HEK293 (cell line): Measurements from ENCODE around the gene YWHAG.

Experiments used
- GLI2 ChIP-seq: fragments of 450-650 bp; formaldehyde crosslinking; IDR thresholded peaks from 2 replicates; pipeline ENCODE4; 2017; ENCODE audit warnings: missing biosample characterization, missing genetic modification characterization, low read depth, borderline replicate concordance
- KLF10 ChIP-seq: fragments of 450-650 bp; IDR thresholded peaks from 2 replicates; pipeline ENCODE4 v1.5.1; 2018; ENCODE audit warnings: missing biosample characterization, mild to moderate bottlenecking, missing genetic modification characterization
- OVOL3 ChIP-seq: fragments of 450-650 bp; formaldehyde crosslinking; IDR thresholded peaks from 2 replicates; pipeline ENCODE4 v1.5.1; 2016; ENCODE audit warnings: missing biosample characterization, missing genetic modification characterization
- PATZ1 ChIP-seq: fragments of 450-650 bp; formaldehyde crosslinking; IDR thresholded peaks from 2 replicates; pipeline ENCODE4 v1.5.1; 2016; ENCODE audit warnings: missing biosample characterization, missing genetic modification characterization
- PRDM2 ChIP-seq: fragments of 450-650 bp; formaldehyde crosslinking; IDR thresholded peaks from 2 replicates; pipeline ENCODE4 v1.5.1; 2016; ENCODE audit warnings: missing biosample characterization, missing genetic modification characterization, borderline replicate concordance
- REST ChIP-seq: fragments of 450-650 bp; formaldehyde crosslinking; IDR thresholded peaks from 2 replicates; pipeline ENCODE4 v1.5.1; 2016; ENCODE audit warnings: missing biosample characterization, missing genetic modification characterization
- SP2 ChIP-seq: fragments of 450-650 bp; formaldehyde crosslinking; IDR thresholded peaks from 2 replicates; pipeline ENCODE4 v1.5.1; 2016; ENCODE audit warnings: missing biosample characterization, missing genetic modification characterization
- ZBTB11 ChIP-seq: fragments of 450-650 bp; formaldehyde crosslinking; conservative IDR thresholded peaks from 2 replicates; pipeline ENCODE4 v1.5.1; 2016; ENCODE audit warnings: low read depth, missing biosample characterization, missing genetic modification characterization
- ZNF114 ChIP-seq: fragments of 450-650 bp; formaldehyde crosslinking; IDR thresholded peaks from 2 replicates; pipeline ENCODE4 v1.5.0; 2017; ENCODE audit warnings: missing biosample characterization, missing genetic modification characterization
- ZNF184 ChIP-seq: fragments of 450-650 bp; IDR thresholded peaks from 2 replicates; pipeline ENCODE4 v1.5.1; 2018; ENCODE audit warnings: missing biosample characterization, mild to moderate bottlenecking, missing genetic modification characterization
- ZNF19 ChIP-seq: fragments of 450-650 bp; formaldehyde crosslinking; IDR thresholded peaks from 2 replicates; pipeline ENCODE4; 2016; ENCODE audit warnings: missing biosample characterization, missing genetic modification characterization, low read depth
- ZNF214 ChIP-seq: fragments of 450-650 bp; formaldehyde crosslinking; IDR thresholded peaks from 2 replicates; pipeline ENCODE4 v1.5.1; 2017; ENCODE audit warnings: missing biosample characterization, mild to moderate bottlenecking, missing genetic modification characterization, borderline replicate concordance
- ZNF280C ChIP-seq: fragments of 450-650 bp; formaldehyde crosslinking; IDR thresholded peaks from 2 replicates; pipeline ENCODE4 v1.5.1; 2016; ENCODE audit warnings: missing biosample characterization, missing genetic modification characterization
- ZNF37A ChIP-seq: fragments of 450-650 bp; IDR thresholded peaks from 2 replicates; pipeline ENCODE4 v1.5.1; 2018; ENCODE audit warnings: missing biosample characterization, missing genetic modification characterization
- ZNF423 ChIP-seq: fragments of 450-650 bp; formaldehyde crosslinking; IDR thresholded peaks from 2 replicates; pipeline ENCODE4 v1.5.1; 2016; ENCODE audit warnings: missing biosample characterization, missing genetic modification characterization
- ZNF433 ChIP-seq: fragments of 450-650 bp; formaldehyde crosslinking; IDR thresholded peaks from 2 replicates; pipeline ENCODE4 v1.5.1; 2016; ENCODE audit warnings: missing biosample characterization, missing genetic modification characterization, low read depth
- ZNF530 ChIP-seq: fragments of 450-650 bp; formaldehyde crosslinking; IDR thresholded peaks from 2 replicates; pipeline ENCODE4 v1.5.1; 2016; ENCODE audit warnings: low read depth, missing biosample characterization, missing genetic modification characterization
- ZNF558 ChIP-seq: fragments of 450-650 bp; formaldehyde crosslinking; IDR thresholded peaks from 2 replicates; pipeline ENCODE4 v1.5.1; 2016; ENCODE audit warnings: missing biosample characterization, missing genetic modification characterization
- ZNF610 ChIP-seq: fragments of 450-650 bp; formaldehyde crosslinking; IDR thresholded peaks from 2 replicates; pipeline ENCODE4 v1.5.1; 2016; ENCODE audit warnings: missing biosample characterization, missing genetic modification characterization, borderline replicate concordance
- ZNF658 ChIP-seq: fragments of 450-650 bp; formaldehyde crosslinking; IDR thresholded peaks from 2 replicates; pipeline ENCODE4; 2016; ENCODE audit warnings: missing biosample characterization, missing genetic modification characterization

The YWHAG gene

GRCh38 chr7:76314042-76314721, 44.6 kb downstream of the YWHAG start (continued):
- TF ChIP-seq PRDM2 (tag by site-specific recombination) = no peak
- no peak for TF ChIP-seq ZNF114
- no peak for TF ChIP-seq ZNF530 (tag by site-specific recombination)
- no peak for TF ChIP-seq ZNF280C (tag by site-specific recombination)
- no peak for TF ChIP-seq ZNF423
- no peak for TF ChIP-seq REST
- no peak for TF ChIP-seq ZNF658 (tag by site-specific recombination)
- no peak for TF ChIP-seq ZNF558
- no peak for TF ChIP-seq KLF10 (tag by site-specific recombination)
- no peak for TF ChIP-seq ZNF19
- no peak for TF ChIP-seq ZNF433
- no peak for TF ChIP-seq OVOL3 (tag by site-specific recombination)
- TF ChIP-seq ZNF37A (tag by site-specific recombination) = no peak
- no peak for TF ChIP-seq ZNF610 (tag by site-specific recombination)
- TF ChIP-seq ZBTB11 (tag by site-specific recombination) = no peak
- peak; percentile 70 for TF ChIP-seq PATZ1 (tag by site-specific recombination)
- peak; percentile 54 for TF ChIP-seq SP2 (tag by site-specific recombination)
- no peak for TF ChIP-seq GLI2 (tag by site-specific recombination)
- no peak for TF ChIP-seq ZNF214 (tag by site-specific recombination)
- no peak for TF ChIP-seq ZNF184 (tag by site-specific recombination)
